Suprapubic skin (tissue), 3 donors: ENCODE data around the gene KLHL26.

Experiments used
- CTCF ChIP-seq, 2 donors: fragments of 200-600 bp in 1 of 2; fragments of 450-650 bp in 1 of 2; sonication (generic) in 1 of 2; IDR thresholded peaks; one replicate each; pipeline ENCODE4 v1.5.1; 2016 to 2019; ENCODE audit warnings: antibody characterized with exemption in 2 of 2, mild to moderate bottlenecking in 1 of 2, moderate library complexity in 1 of 2
- POLR2AphosphoS5 ChIP-seq, 3 donors: sonication (generic); formaldehyde crosslinking; IDR thresholded peaks; one replicate each; pipeline ENCODE4 v1.6.1; 2017; ENCODE audit warnings: antibody characterized with exemption in 3 of 3

GRCh38 chr19:18618236-18618635 is 18.6 kb upstream of the KLHL26 start:
- TF ChIP-seq POLR2AphosphoS5 (IDR thresholded peaks at IDR 0.05) (no peak), CTCF (IDR thresholded peaks at IDR 0.05) (no peak)
